Measurements from ENCODE around the gene DPP6.

Gene DPP6

DNA sequence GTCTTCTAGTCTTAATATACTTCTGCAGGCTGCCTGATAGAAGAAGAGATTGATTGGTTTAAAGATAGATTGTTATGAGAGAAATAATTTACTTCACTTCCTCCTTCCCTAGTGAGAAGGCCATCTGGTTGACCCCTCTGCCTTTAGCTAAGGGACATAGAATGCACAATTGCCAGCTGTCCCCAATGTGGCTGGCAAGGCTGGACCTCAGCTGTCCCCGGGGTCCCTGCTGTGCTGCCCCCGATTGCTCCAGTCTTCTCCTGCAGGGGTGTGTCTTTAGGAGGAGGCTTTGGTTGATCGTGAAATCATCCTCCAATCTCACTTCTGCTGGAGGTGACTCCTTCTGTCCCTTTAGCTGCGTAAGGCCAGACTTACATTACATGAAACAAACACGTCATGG, 388.5 kb downstream of the DPP6 start:
- no peak for DNase-seq (ENCODE audit: low read depth)
- TF ChIP-seq, protein P1, sequence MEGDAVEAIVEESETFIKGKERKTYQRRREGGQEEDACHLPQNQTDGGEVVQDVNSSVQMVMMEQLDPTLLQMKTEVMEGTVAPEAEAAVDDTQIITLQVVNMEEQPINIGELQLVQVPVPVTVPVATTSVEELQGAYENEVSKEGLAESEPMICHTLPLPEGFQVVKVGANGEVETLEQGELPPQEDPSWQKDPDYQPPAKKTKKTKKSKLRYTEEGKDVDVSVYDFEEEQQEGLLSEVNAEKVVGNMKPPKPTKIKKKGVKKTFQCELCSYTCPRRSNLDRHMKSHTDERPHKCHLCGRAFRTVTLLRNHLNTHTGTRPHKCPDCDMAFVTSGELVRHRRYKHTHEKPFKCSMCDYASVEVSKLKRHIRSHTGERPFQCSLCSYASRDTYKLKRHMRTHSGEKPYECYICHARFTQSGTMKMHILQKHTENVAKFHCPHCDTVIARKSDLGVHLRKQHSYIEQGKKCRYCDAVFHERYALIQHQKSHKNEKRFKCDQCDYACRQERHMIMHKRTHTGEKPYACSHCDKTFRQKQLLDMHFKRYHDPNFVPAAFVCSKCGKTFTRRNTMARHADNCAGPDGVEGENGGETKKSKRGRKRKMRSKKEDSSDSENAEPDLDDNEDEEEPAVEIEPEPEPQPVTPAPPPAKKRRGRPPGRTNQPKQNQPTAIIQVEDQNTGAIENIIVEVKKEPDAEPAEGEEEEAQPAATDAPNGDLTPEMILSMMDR (conservative IDR thresholded peaks at IDR 0.05; ENCODE audit: control insufficient read depth, insufficient read depth, low read depth, low read length): no peak
- H3K4me3 ChIP-seq (ENCODE audit: control insufficient read depth, low read depth, low read length): no peak overlapping the region

- no peak for DNase-seq (ENCODE audit: low read depth)
- TF ChIP-seq, protein P1 (conservative IDR thresholded peaks at IDR 0.05; ENCODE audit: control insufficient read depth, insufficient read depth, low read depth, low read length): no peak
- no peak overlapping the region for H3K4me3 ChIP-seq (ENCODE audit: control insufficient read depth, low read depth, low read length)
Measured at GRCh38 chr7:154441811-154442210, 389.6 kb downstream of the DPP6 start.

DNA sequence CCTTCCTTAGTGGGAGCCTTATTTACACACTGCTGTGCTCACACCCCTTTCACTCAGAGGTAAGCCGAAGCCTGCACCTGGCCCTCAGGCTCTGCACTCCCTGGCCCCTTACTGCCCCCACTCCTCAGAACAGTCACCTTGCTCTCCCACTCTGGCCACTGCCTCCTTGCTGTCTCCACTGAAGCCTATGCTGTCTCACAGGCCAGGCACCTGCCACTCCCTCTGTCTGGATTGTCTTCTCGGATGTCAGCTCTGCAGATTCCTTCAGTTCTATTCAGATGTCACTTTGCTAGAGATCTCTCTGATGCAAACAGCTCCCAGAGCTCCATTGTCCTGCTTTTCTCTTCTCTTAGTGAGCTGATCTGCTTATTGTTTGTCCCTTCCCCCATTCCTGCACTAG, 390.7 kb downstream of the DPP6 start:
- no peak for DNase-seq (ENCODE audit: low read depth)
- TF ChIP-seq, protein P1 (conservative IDR thresholded peaks at IDR 0.05; ENCODE audit: control insufficient read depth, insufficient read depth, low read depth, low read length): no peak
- H3K4me3 ChIP-seq (ENCODE audit: control insufficient read depth, low read depth, low read length): no peak overlapping the region

GRCh38 chr7:154450451-154450850, 398.3 kb downstream of the DPP6 start:
- no peak for DNase-seq (ENCODE audit: low read depth)
- TF ChIP-seq, protein P1 (conservative IDR thresholded peaks at IDR 0.05; ENCODE audit: control insufficient read depth, insufficient read depth, low read depth, low read length): no peak
- no peak overlapping the region for H3K4me3 ChIP-seq (ENCODE audit: control insufficient read depth, low read depth, low read length)

GRCh38 chr7:154451480-154452457, 399.6 kb downstream of the DPP6 start:
- H3K4me3 ChIP-seq (ENCODE audit: control insufficient read depth, low read depth, low read length): no peak overlapping the region
- DNase-seq (ENCODE audit: low read depth): no peak
- TF ChIP-seq, protein P1 (conservative IDR thresholded peaks at IDR 0.05; ENCODE audit: control insufficient read depth, insufficient read depth, low read depth, low read length): no peak

DNA sequence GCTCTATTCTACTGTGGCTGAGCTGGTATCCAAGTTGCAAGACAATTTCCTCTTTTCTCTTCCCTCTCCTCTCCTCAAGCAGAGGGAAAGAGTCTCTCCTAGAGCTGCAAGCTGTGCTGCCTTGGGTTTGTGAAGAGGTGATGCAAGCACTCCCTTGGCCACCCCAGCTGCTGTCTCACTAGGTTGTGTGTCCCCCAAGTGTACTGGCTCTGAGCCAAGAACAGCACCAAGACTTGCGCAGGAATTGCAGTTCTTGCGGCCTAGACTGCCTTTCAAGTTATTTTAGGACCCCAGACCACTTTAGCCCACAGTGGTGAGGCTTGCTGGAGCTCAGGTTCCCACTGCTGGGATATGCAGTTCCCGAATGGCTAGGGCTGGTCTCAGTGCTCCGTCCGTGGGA, 411.6 kb downstream of the DPP6 start:
- no peak for DNase-seq (ENCODE audit: low read depth)
- TF ChIP-seq, protein P1 (conservative IDR thresholded peaks at IDR 0.05; ENCODE audit: control insufficient read depth, insufficient read depth, low read depth, low read length): no peak
- no peak overlapping the region for H3K4me3 ChIP-seq (ENCODE audit: control insufficient read depth, low read depth, low read length)

Data from fibroblast of mammary gland (primary cell).